ENCODE results near the gene ZNF600. TPM values are rescaled to one million over a fixed set of nuclear protein-coding genes. Genes with fewer than 3 reads are reported as not detected.

Gene ZNF600
- total and polyA plus RNA-seq, 2 of the 13 experiments (the other 11 are each of a cell fraction or from before 2014, with no cell fraction given) = 15.0 to 16.4 TPM

GRCh38 chr19:52742516-52742915 is 44.1 kb downstream of the ZNF600 start:
- DNase-seq (ENCODE audit: low spot score) (no peak), ATAC-seq (no peak), FAIRE-seq (no peak)
- no peak overlapping the region for H3K4me3 ChIP-seq (replicated peaks in 1 of 3; ENCODE audit: insufficient read depth in 1 of 3, low read depth in 2 of 3, low read length in 3 of 3)
- no peaks in the 10 kb centered on the region for H4K20me1 ChIP-seq (ENCODE audit: insufficient read depth, low read length)
- no peak overlapping the region for H2AFZ ChIP-seq (ENCODE audit: low read length)
- POLR2A ChIA-PET = no interaction called here
- H3K36me3 ChIP-seq (replicated peaks in 1 of 2; ENCODE audit: control insufficient read depth in 1 of 2, insufficient read depth in 2 of 2, low read length in 2 of 2) = no peaks in the 10 kb centered on the region
- H3K4me2 ChIP-seq (ENCODE audit: low read depth, low read length) = no peak overlapping the region
- H3K9ac ChIP-seq (ENCODE audit: insufficient read depth, low read depth, low read length) = no peak overlapping the region
- H3K27me3 ChIP-seq (ENCODE audit: control insufficient read depth in 1 of 2, insufficient read depth in 2 of 2, low read length in 2 of 2) = no peaks in the 10 kb centered on the region
- intact Hi-C loops (cut with micrococcal nuclease; ENCODE audit: unreplicated experiment) (loop anchor here (10.0 kb wide), 1 partner anchor 418 kb away; no protein-coding TSS in a partner anchor), in situ Hi-C loops (cut with HindIII; ENCODE audit: extremely low pct_ligation_motif_present, low pct_unique_long_range_greater_than_20kb) (no loop called here)
- peaks cover 11% of the 10 kb centered on the region; the same call in 1 of the 2 replicates for H3K9me3 ChIP-seq (ENCODE audit: low read length)
- no peak overlapping the region for H3K27ac ChIP-seq (ENCODE audit: extremely low read length, insufficient read depth, low read length)
- BruUV-seq (replicated peaks) = no TSS peak
- WGBS (ENCODE audit: low lambda C conversion rate) = 9% methylated on average over 3 of the region's 3 CpGs
- H3K79me2 ChIP-seq (ENCODE audit: insufficient read depth, low read length) = no peaks in the 10 kb centered on the region
- peaks cover 36% of the 10 kb centered on the region for H3K4me1 ChIP-seq (ENCODE audit: insufficient read depth, low read length)
- CTCF ChIA-PET (ENCODE audit: low intra/inter-chr PET ratio, low total read pairs) = no interaction called here
- TF ChIP-seq MTERF4 (CRISPR knock-in tag; IDR thresholded peaks at IDR 0.05) (no peak), HMGXB3 (CRISPR knock-in tag; IDR thresholded peaks at IDR 0.05; ENCODE audit: borderline replicate concordance) (no peak), ZFP36 (IDR thresholded peaks at IDR 0.05; ENCODE audit: borderline replicate concordance, low read depth, low read length, partially characterized antibody) (no peak), ARID4A (CRISPR knock-in tag; IDR thresholded peaks at IDR 0.05; ENCODE audit: borderline replicate concordance) (no peak), ZBTB10 (CRISPR knock-in tag; IDR thresholded peaks at IDR 0.05; ENCODE audit: borderline replicate concordance) (no peak), ZNF776 (CRISPR knock-in tag; IDR thresholded peaks at IDR 0.05) (no peak), MAF1 (CRISPR knock-in tag; IDR thresholded peaks at IDR 0.05; ENCODE audit: borderline replicate concordance) (no peak), ATRX (CRISPR knock-in tag; IDR thresholded peaks at IDR 0.05; ENCODE audit: borderline replicate concordance) (no peak), MAX (IDR thresholded peaks at IDR 0.05) (no peak)

All from HepG2 (cell line).